Liver (tissue), 9 donors: ENCODE results near the gene LPP. TPM values are rescaled to one million over a fixed set of nuclear protein-coding genes. Genes with fewer than 3 reads are reported as not detected.
A peak's percentile ranks its signal among the peaks of the same experiment; 100 is the strongest.

Source experiments
- DNase-seq: peaks from one replicate; pipeline ENCODE4 v3.0.0-alpha.2; 2017; ENCODE audit warnings: low spot score
- H3K27ac ChIP-seq, 2 donors: one replicate each; pipeline ENCODE4 v1.7.0; 2013; ENCODE audit warnings: inconsistent platforms in 2 of 2, low read length in 2 of 2, control low read depth in 1 of 2, low read depth in 1 of 2, mild to moderate bottlenecking in 1 of 2
- H3K27me3 ChIP-seq, 4 donors: one replicate each; pipeline versions ENCODE4 v1.6.1 to v1.7.0; 2013; ENCODE audit warnings: low read length in 3 of 4, inconsistent platforms in 1 of 4, mild to moderate bottlenecking in 1 of 4, moderate library complexity in 1 of 4; ENCODE audit not compliant: control insufficient read depth in 4 of 4, insufficient read depth in 4 of 4
- H3K36me3 ChIP-seq, 4 donors: one replicate each; pipeline versions ENCODE4 v1.6.1 to v1.7.0; 2013; ENCODE audit warnings: low read length in 3 of 4, mild to moderate bottlenecking in 3 of 4, low read depth in 1 of 4, moderate library complexity in 1 of 4; ENCODE audit not compliant: control insufficient read depth in 4 of 4, insufficient read depth in 3 of 4
- H3K4me1 ChIP-seq, 4 donors: one replicate each; pipeline versions ENCODE4 v1.6.1 to v1.7.0; 2013; ENCODE audit warnings: low read length in 3 of 4, mild to moderate bottlenecking in 3 of 4, moderate library complexity in 1 of 4; ENCODE audit not compliant: control insufficient read depth in 4 of 4, insufficient read depth in 4 of 4
- H3K4me3 ChIP-seq, 3 donors: one replicate each; pipeline versions ENCODE4 v1.6.1 to v1.7.0; 2013; ENCODE audit warnings: low read length in 3 of 3, control low read depth in 1 of 3, low read depth in 1 of 3, mild to moderate bottlenecking in 1 of 3
- H3K9ac ChIP-seq, 2 donors: one replicate each; pipeline ENCODE4 v1.7.0; 2013; ENCODE audit warnings: low read length in 2 of 2, mild to moderate bottlenecking in 2 of 2, moderate library complexity in 2 of 2, control low read depth in 1 of 2, low read depth in 1 of 2
- H3K9me3 ChIP-seq, 4 donors: one replicate each; pipeline versions ENCODE4 v1.6.1 to v1.7.0; 2013; ENCODE audit warnings: low read length in 3 of 4; ENCODE audit not compliant: control insufficient read depth in 4 of 4
- ATF3 ChIP-seq: IDR thresholded peaks from 2 replicates; pipeline ENCODE4 v1.6.1; 2016; ENCODE audit warnings: antibody characterized with exemption
- CTCF ChIP-seq: fragments of 150-350 bp; IDR thresholded peaks from 2 replicates; pipeline ENCODE4 v1.5.1; 2017; ENCODE audit warnings: improper control_type of control experiment, low read depth, low read length; ENCODE audit not compliant: missing input control
- EGR1 ChIP-seq, 2 donors: IDR thresholded peaks; 2 replicates each; pipeline ENCODE4 v1.6.1; 2016 to 2018; ENCODE audit warnings: antibody characterized with exemption in 2 of 2, low read depth in 2 of 2
- FOXA1 ChIP-seq: IDR thresholded peaks from 2 replicates; pipeline ENCODE4 v1.6.1; 2016; ENCODE audit warnings: antibody characterized with exemption
- FOXA2 ChIP-seq: IDR thresholded peaks from 2 replicates; pipeline ENCODE4 v1.6.1; 2016; ENCODE audit warnings: antibody characterized with exemption
- GABPA ChIP-seq, 2 donors: IDR thresholded peaks in 1 of 2; conservative IDR thresholded peaks in 1 of 2; 2 replicates each; pipeline ENCODE4 v1.6.1; 2016; ENCODE audit warnings: antibody characterized with exemption in 2 of 2, mild to moderate bottlenecking in 1 of 2, moderate library complexity in 1 of 2
- HNF4A ChIP-seq, 2 donors: conservative IDR thresholded peaks; 2 replicates each; pipeline ENCODE4 v1.6.1; 2016; ENCODE audit warnings: antibody characterized with exemption in 2 of 2, mild to moderate bottlenecking in 2 of 2
- HNF4G ChIP-seq: IDR thresholded peaks from 2 replicates; pipeline ENCODE4 v1.6.1; 2016; ENCODE audit warnings: antibody characterized with exemption
- MAX ChIP-seq: IDR thresholded peaks from 2 replicates; pipeline ENCODE4 v1.6.1; 2016; ENCODE audit warnings: antibody characterized with exemption
- NR2F2 ChIP-seq: IDR thresholded peaks from 2 replicates; pipeline ENCODE4 v1.6.1; 2016; ENCODE audit warnings: antibody characterized with exemption
- RAD21 ChIP-seq, 2 donors: IDR thresholded peaks; 2 replicates each; pipeline ENCODE4 v1.6.1; 2016; ENCODE audit warnings: antibody characterized with exemption in 2 of 2, mild to moderate bottlenecking in 2 of 2
- REST ChIP-seq: IDR thresholded peaks from 2 replicates; pipeline ENCODE4 v1.6.1; 2016; ENCODE audit warnings: antibody characterized with exemption, mild to moderate bottlenecking
- RXRA ChIP-seq, 2 donors: IDR thresholded peaks; 2 replicates each; pipeline ENCODE4 v1.6.1; 2017 to 2018; ENCODE audit warnings: antibody characterized with exemption in 2 of 2, mild to moderate bottlenecking in 1 of 2
- SP1 ChIP-seq: IDR thresholded peaks from 2 replicates; pipeline ENCODE4 v1.6.1; 2018; ENCODE audit warnings: antibody characterized with exemption, mild to moderate bottlenecking
- TAF1 ChIP-seq: conservative IDR thresholded peaks from 2 replicates; pipeline ENCODE4 v1.6.1; 2016; ENCODE audit warnings: antibody characterized with exemption, mild to moderate bottlenecking
- YY1 ChIP-seq: IDR thresholded peaks from 2 replicates; pipeline ENCODE4 v1.6.1; 2016; ENCODE audit warnings: antibody characterized with exemption, mild to moderate bottlenecking
- ZBTB33 ChIP-seq: IDR thresholded peaks from 2 replicates; pipeline ENCODE4 v1.6.1; 2016; ENCODE audit warnings: antibody characterized with exemption
- WGBS: extraction: QIAGEN DNeasy Blood & Tissue Kit; methylation state at CpG from one replicate; pipeline ENCODE4 v1.1.7; 2013; 5-methylcytosine and 5-hydroxymethylcytosine counted together
- polyA plus RNA-seq, 2 donors: library from polyadenylated mRNA; stranded (reverse) in 1 of 2; unstranded in 1 of 2; fragments of 200-250 nt in 1 of 2; fragments of >200 nt in 1 of 2; fragmentation: Nextera tagmentation in 1 of 2; extraction: Ambion mirVana in 1 of 2; gene quantifications; one replicate each; pipeline versions ENCODE4 v1.2.1 to v1.2.3, GENCODE V29; 2013 to 2015
- total RNA-seq, 2 donors: library from RNA; depleted of rRNA; stranded (reverse); fragments of >200 nt; gene quantifications; one replicate each; pipeline ENCODE4 v1.2.3, GENCODE V29; 2014
- donor health status: healthy.
- donor health status: healthy.
- donor health status: healthy.
- donor health status: healthy.
- donor health status: healthy.

The LPP gene
- total and polyA plus RNA-seq, 4 donors: 3.3 to 53.7 (median 28.2) TPM

- peaks cover 0 to 33% (median 24%) of the 10 kb centered on the region in 4 donors for H3K4me1 ChIP-seq
Measured at GRCh38 chr3:188578576-188579363, 424.8 kb downstream of the LPP start.

More at GRCh38 chr3:188578576-188579363, 424.8 kb downstream of the LPP start:
- Histone ChIP-seq H3K9ac (no peak overlapping the region), H3K36me3 (peaks cover 0 to 2% (median 1%) of the 10 kb centered on the region in 4 donors), H3K27me3 (no peaks in the 10 kb centered on the region), H3K4me3 (no peak overlapping the region), H3K9me3 (no peaks in the 10 kb centered on the region), H3K27ac (peak overlapping the region; percentile 1 to 10)
- no peak for DNase-seq
- TF ChIP-seq REST: peak; percentile 90
- peak; percentile 6 for TF ChIP-seq SP1
- TF ChIP-seq GABPA (IDR thresholded peaks at IDR 0.05 in 1 of 2, conservative IDR thresholded peaks at IDR 0.05 in 1 of 2): no peak
- peak; percentile 47 to 50 for TF ChIP-seq RAD21 (IDR thresholded peaks at IDR 0.05)
- no peak for TF ChIP-seq TAF1
- TF ChIP-seq EGR1 (IDR thresholded peaks at IDR 0.05; ENCODE audit: low read depth in 2 of 2): no peak
- no peak for TF ChIP-seq FOXA2
- TF ChIP-seq FOXA1: no peak
- peak in 1 of 2 donors; percentile 43 for TF ChIP-seq RXRA (IDR thresholded peaks at IDR 0.05)
- peak; percentile 13 for TF ChIP-seq ATF3
- peak; percentile 70 for TF ChIP-seq NR2F2
- TF ChIP-seq CTCF: no peak
- peak; percentile 25 for TF ChIP-seq YY1
- TF ChIP-seq ZBTB33: no peak
- no peak for TF ChIP-seq HNF4G
- peak; percentile 58 for TF ChIP-seq MAX
- peak in 1 of 2 donors; percentile 45 for TF ChIP-seq HNF4A (conservative IDR thresholded peaks at IDR 0.05)
- WGBS: 60% methylated on average over 6 of the region's 6 CpGs
